SK-N-SH (cell line): Measurements from ENCODE around the gene NRG3. TPM values are rescaled to one million over a fixed set of nuclear protein-coding genes. Genes with fewer than 3 reads are reported as not detected.

Experiments
- CTCF ChIA-PET: fragments of 300-600, 350-600 bp; formaldehyde crosslinking; extraction: SDS; loops from one replicate; lab custom pipeline; 2021; lab: Yijun Ruan, JAX
- POLR2A ChIA-PET: fragments of 350-600 bp; sonication (Branson Sonifier 250); formaldehyde crosslinking; extraction: SDS; loops from one replicate; lab custom pipeline; 2020; ENCODE audit warnings: antibody characterized with exemption, inconsistent platforms; lab: Yijun Ruan, JAX
- DNase-seq: peaks from one replicate; pipeline ENCODE4 v3.0.0; 2012
- H2AFZ ChIP-seq: fragments of 200-600 bp; sonication (generic); 2 replicates; pipeline ENCODE4 v1.8.1; 2016; ENCODE audit warnings: antibody characterized with exemption, mild to moderate bottlenecking, low read depth
- H3F3A ChIP-seq: fragments of 200-600 bp; sonication (generic); replicated peaks from 2 replicates; pipeline ENCODE3; 2016; ENCODE audit warnings: antibody characterized with exemption, mild to moderate bottlenecking; ENCODE audit not compliant: insufficient read depth
- H3K27ac ChIP-seq, 2 experiments: fragments of 200-500 bp in 1 of 2; fragments of 200-600 bp in 1 of 2; sonication (Bioruptor generic) in 1 of 2; sonication (generic), shearing (Covaris generic) in 1 of 2; 2 replicates each; pipeline versions ENCODE4 v1.5.1 to v1.6.1; 2014 to 2016; ENCODE audit warnings: low read depth in 2 of 2, inconsistent platforms in 1 of 2, low read length in 1 of 2, mild to moderate bottlenecking in 1 of 2, mixed read lengths in 1 of 2
- H3K27me3 ChIP-seq: fragments of 200-600 bp; sonication (generic), shearing (Covaris generic); 2 replicates; pipeline ENCODE4 v1.6.1; 2016; ENCODE audit warnings: mixed run types; ENCODE audit not compliant: insufficient read depth
- H3K36me3 ChIP-seq, 2 experiments: fragments of 200-500 bp in 1 of 2; fragments of 200-600 bp in 1 of 2; sonication (Bioruptor generic) in 1 of 2; sonication (generic) in 1 of 2; replicated peaks in 1 of 2; 2 replicates each; pipeline versions ENCODE3 to v1.5.1; 2014 to 2016; ENCODE audit warnings: low read length in 1 of 2, mild to moderate bottlenecking in 1 of 2; ENCODE audit not compliant: insufficient read depth in 2 of 2, control insufficient read depth in 1 of 2
- H3K4me1 ChIP-seq, 2 experiments: fragments of 200-500 bp in 1 of 2; fragments of 200-600 bp in 1 of 2; sonication (Bioruptor generic) in 1 of 2; sonication (generic), shearing (Covaris generic) in 1 of 2; 2 replicates each; pipeline versions ENCODE4 v1.5.1 to v1.6.1; 2014 to 2016; ENCODE audit warnings: low read depth in 1 of 2, low read length in 1 of 2, mixed run types in 1 of 2; ENCODE audit not compliant: insufficient read depth in 2 of 2, control insufficient read depth in 1 of 2
- H3K4me2 ChIP-seq: fragments of 200-600 bp; sonication (generic), shearing (Covaris generic); 2 replicates; pipeline ENCODE4 v1.6.1; 2017; ENCODE audit warnings: mixed run types
- H3K4me3 ChIP-seq, 2 experiments: fragments of 200-500 bp in 1 of 2; fragments of 200-600 bp in 1 of 2; sonication (Bioruptor generic) in 1 of 2; sonication (generic), shearing (Covaris generic) in 1 of 2; 2 replicates each; pipeline versions ENCODE4 v1.5.1 to v1.8.1; 2014 to 2016; ENCODE audit warnings: low read depth in 2 of 2, inconsistent platforms in 1 of 2, low read length in 1 of 2, mild to moderate bottlenecking in 1 of 2, mixed read lengths in 1 of 2, moderate library complexity in 1 of 2
- H3K79me2 ChIP-seq: fragments of 200-600 bp; sonication (generic); 2 replicates; pipeline ENCODE4 v1.8.1; 2017; ENCODE audit warnings: mild to moderate bottlenecking; ENCODE audit not compliant: insufficient read depth
- H3K9ac ChIP-seq: fragments of 200-600 bp; sonication (generic); 2 replicates; pipeline ENCODE4 v1.6.1; 2017; ENCODE audit warnings: mixed run types
- H3K9me2 ChIP-seq: fragments of 200-600 bp; sonication (generic); 2 replicates; pipeline ENCODE4 v1.6.1; 2017; ENCODE audit warnings: mixed run types
- H3K9me3 ChIP-seq: fragments of 200-600 bp; sonication (generic); 2 replicates; pipeline ENCODE4 v1.6.1; 2017; ENCODE audit warnings: mixed run types, mild to moderate bottlenecking, moderate library complexity
- H4K20me1 ChIP-seq: fragments of 200-600 bp; sonication (generic); 2 replicates; pipeline ENCODE4 v1.6.1; 2017; ENCODE audit warnings: mild to moderate bottlenecking, mixed run types; ENCODE audit not compliant: insufficient read depth
- ELF1 ChIP-seq: IDR thresholded peaks from 2 replicates; pipeline ENCODE4 v1.4.0; 2012
- EP300 ChIP-seq, 2 experiments: IDR thresholded peaks; 2 replicates each; pipeline versions ENCODE4 v1.4.0 to v1.6.1; 2012; ENCODE audit warnings: borderline replicate concordance in 1 of 2, low read depth in 1 of 2, low read length in 1 of 2
- FOSL2 ChIP-seq: IDR thresholded peaks from 2 replicates; pipeline ENCODE4 v1.4.0; 2012; ENCODE audit warnings: low read depth, mild to moderate bottlenecking, moderate library complexity, borderline replicate concordance
- FOXJ3 ChIP-seq: sonication (generic); formaldehyde crosslinking; IDR thresholded peaks from 2 replicates; pipeline ENCODE4 v1.5.1; 2020; ENCODE audit warnings: mild to moderate bottlenecking, missing genetic modification reagents
- FOXM1 ChIP-seq: IDR thresholded peaks from 2 replicates; pipeline ENCODE4 v1.4.0; 2012; ENCODE audit warnings: low read depth, mild to moderate bottlenecking
- JUND ChIP-seq: IDR thresholded peaks from 2 replicates; pipeline ENCODE4 v1.4.0; 2012
- MEF2A ChIP-seq: IDR thresholded peaks from 2 replicates; pipeline ENCODE4 v1.4.0; 2012; ENCODE audit warnings: low read depth, borderline replicate concordance
- MXI1 ChIP-seq: IDR thresholded peaks from 2 replicates; pipeline ENCODE4 v1.6.1; 2012; ENCODE audit warnings: mild to moderate bottlenecking, low read depth, low read length, improper control_type of control experiment
- NFIC ChIP-seq: IDR thresholded peaks from 2 replicates; pipeline ENCODE4 v1.4.0; 2012; ENCODE audit warnings: borderline replicate concordance
- SIN3A ChIP-seq: IDR thresholded peaks from 2 replicates; pipeline ENCODE4 v1.6.1; 2012; ENCODE audit warnings: low read depth, mild to moderate bottlenecking, low read length, moderate library complexity, borderline replicate concordance
- SMC3 ChIP-seq: IDR thresholded peaks from 2 replicates; pipeline ENCODE4 v1.6.1; 2012; ENCODE audit warnings: low read depth, low read length, improper control_type of control experiment
- YY1 ChIP-seq: IDR thresholded peaks from 2 replicates; pipeline ENCODE4 v1.4.0; 2012; ENCODE audit warnings: low read depth, mild to moderate bottlenecking
- whole genome bisulfite sequencing: methylation state at CpG from one replicate; pipeline ENCODE4 v1.1.6; 2017; ENCODE audit warnings: low lambda C conversion rate; 5-methylcytosine and 5-hydroxymethylcytosine counted together
- polyA plus RNA-seq, 3 experiments: library from polyadenylated mRNA; depleted of rRNA; stranded (reverse); fragments of >200 nt; gene quantifications; 2 replicates each; pipeline ENCODE4 v1.2.3, GENCODE V29; 2012
- TF ChIP-seq, protein P1 (sequence below): IDR thresholded peaks from 2 replicates; pipeline ENCODE4 v1.4.0; 2012; ENCODE audit warnings: low read depth, borderline replicate concordance
- TF ChIP-seq, protein P2 (sequence below): IDR thresholded peaks from 2 replicates; pipeline ENCODE4 v1.4.0; 2012; ENCODE audit warnings: low read depth, borderline replicate concordance
- TF ChIP-seq, protein P3 (sequence below): IDR thresholded peaks from 2 replicates; pipeline ENCODE4 v1.4.0; 2012; ENCODE audit warnings: low read depth
- TF ChIP-seq, protein P4 (sequence below): IDR thresholded peaks from 2 replicates; pipeline ENCODE4; 2012
- TF ChIP-seq, protein P5 (sequence below): fragments of 200-600 bp; sonication (generic); IDR thresholded peaks from 2 replicates; pipeline ENCODE4 v1.6.1; 2017; ENCODE audit warnings: antibody characterized with exemption, mild to moderate bottlenecking, moderate library complexity
- TF ChIP-seq, protein P6 (sequence below): fragments of 150-350 bp; IDR thresholded peaks from 2 replicates; pipeline ENCODE4 v1.6.1; 2016; ENCODE audit warnings: mild to moderate bottlenecking, low read depth, low read length
- TF ChIP-seq, protein P7 (sequence below): fragments of 150-350 bp; IDR thresholded peaks from 2 replicates; pipeline ENCODE4 v1.6.1; 2017; ENCODE audit warnings: antibody characterized with exemption, low read length, low read depth, borderline replicate concordance

NRG3 gene
- polyA plus RNA-seq, 1 of the 3 experiments (the other 2 are of a cell fraction), result 0.03 TPM

DNA sequence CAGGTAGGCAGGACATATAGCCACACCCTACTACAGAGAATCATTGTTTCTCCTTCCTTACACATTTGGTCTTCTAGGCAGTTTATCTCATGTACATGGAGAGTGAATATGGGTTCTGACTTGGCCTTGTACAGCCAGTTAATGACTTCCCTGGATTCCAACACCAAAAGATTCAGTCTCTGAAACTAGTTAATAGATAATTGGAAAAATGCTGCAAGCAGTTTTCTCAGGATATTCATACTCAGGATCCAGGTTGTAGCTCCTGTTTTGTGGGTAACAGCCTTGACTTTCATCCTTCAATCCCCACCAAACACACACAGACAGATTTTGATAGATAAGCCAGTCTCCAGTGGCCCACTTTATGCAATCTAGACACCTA lies 690.2 kb downstream of the NRG3 start (continued):
- TF ChIP-seq MEF2A (no peak), SMC3 (no peak), NFIC (no peak)
- TF ChIP-seq, protein P1, sequence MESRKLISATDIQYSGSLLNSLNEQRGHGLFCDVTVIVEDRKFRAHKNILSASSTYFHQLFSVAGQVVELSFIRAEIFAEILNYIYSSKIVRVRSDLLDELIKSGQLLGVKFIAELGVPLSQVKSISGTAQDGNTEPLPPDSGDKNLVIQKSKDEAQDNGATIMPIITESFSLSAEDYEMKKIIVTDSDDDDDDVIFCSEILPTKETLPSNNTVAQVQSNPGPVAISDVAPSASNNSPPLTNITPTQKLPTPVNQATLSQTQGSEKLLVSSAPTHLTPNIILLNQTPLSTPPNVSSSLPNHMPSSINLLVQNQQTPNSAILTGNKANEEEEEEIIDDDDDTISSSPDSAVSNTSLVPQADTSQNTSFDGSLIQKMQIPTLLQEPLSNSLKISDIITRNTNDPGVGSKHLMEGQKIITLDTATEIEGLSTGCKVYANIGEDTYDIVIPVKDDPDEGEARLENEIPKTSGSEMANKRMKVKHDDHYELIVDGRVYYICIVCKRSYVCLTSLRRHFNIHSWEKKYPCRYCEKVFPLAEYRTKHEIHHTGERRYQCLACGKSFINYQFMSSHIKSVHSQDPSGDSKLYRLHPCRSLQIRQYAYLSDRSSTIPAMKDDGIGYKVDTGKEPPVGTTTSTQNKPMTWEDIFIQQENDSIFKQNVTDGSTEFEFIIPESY, result no peak

DNA sequence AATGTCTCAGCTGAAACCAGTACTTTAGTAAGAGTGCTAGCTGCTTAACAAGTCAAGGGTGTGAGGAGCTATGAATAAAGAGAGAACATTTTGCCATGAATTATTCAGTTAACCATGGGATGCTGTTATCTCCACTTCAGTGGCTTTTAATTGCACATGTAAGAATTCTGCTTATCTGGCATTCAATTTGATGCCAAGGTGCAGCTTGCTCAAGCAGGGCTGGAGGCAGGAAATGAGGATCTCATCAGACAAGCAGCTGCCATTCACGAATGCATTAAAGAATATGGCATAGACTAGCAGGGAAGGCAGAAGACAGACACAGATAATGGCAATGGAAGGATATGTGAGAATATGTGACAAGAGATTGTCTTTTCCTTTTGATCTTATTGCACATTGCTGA lies 697.8 kb downstream of the NRG3 start:
- CTCF ChIA-PET, result interaction anchor here (1.1 kb wide), 1 partner anchor 15 kb away, joined by 3 read pairs; no protein-coding TSS in a partner anchor
- Histone ChIP-seq H3K27ac (no peak overlapping the region), H2AFZ (no peak overlapping the region), H3K9me3 (no peaks in the 10 kb centered on the region), H3K9ac (no peak overlapping the region), H3K9me2 (no peaks in the 10 kb centered on the region), H3K36me3 (no peaks in the 10 kb centered on the region), H3K79me2 (no peaks in the 10 kb centered on the region), H3K4me1 (peaks cover 0 to 4% of the 10 kb centered on the region in 2 experiments; a peak in 1 of 4 replicates), H3K4me2 (no peak overlapping the region), H3K27me3 (no peaks in the 10 kb centered on the region), H4K20me1 (no peaks in the 10 kb centered on the region), H3K4me3 (no peak overlapping the region), H3F3A (no peaks in the 10 kb centered on the region)
- TF ChIP-seq FOXJ3 (CRISPR knock-in tag) (no peak), ELF1 (no peak), EP300 (IDR thresholded peaks at IDR 0.05; ENCODE audit: borderline replicate concordance in 1 of 2, low read depth in 1 of 2, low read length in 1 of 2) (no peak), FOSL2 (no peak), JUND (no peak)
- TF ChIP-seq, protein P2, sequence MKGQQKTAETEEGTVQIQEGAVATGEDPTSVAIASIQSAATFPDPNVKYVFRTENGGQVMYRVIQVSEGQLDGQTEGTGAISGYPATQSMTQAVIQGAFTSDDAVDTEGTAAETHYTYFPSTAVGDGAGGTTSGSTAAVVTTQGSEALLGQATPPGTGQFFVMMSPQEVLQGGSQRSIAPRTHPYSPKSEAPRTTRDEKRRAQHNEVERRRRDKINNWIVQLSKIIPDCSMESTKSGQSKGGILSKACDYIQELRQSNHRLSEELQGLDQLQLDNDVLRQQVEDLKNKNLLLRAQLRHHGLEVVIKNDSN, result no peak
- TF ChIP-seq, protein P3, sequence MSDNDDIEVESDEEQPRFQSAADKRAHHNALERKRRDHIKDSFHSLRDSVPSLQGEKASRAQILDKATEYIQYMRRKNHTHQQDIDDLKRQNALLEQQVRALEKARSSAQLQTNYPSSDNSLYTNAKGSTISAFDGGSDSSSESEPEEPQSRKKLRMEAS, result no peak
- 65% methylated on average over 1 of the region's 1 CpG for WGBS
- DNase-seq, result no peak
- POLR2A ChIA-PET, result no interaction called here

DNA sequence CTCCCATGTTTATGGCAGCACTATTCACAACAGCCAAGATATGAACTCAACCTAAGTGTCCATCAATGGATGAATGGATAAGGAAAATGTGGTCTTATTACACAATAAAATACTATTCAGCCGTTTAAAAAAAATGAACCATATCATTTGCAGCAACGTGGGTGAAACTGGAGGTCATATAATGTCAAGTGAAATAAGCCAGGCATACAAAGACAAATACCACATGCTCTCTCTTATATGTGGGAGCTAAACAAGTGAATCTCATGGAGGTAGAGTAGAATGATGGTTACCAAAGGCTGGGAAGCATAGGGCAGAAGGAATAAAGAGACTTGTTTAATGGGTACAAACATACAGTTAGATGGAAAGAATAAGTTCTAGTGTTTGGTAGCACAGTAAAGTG lies 699.1 kb downstream of the NRG3 start:
- Histone ChIP-seq H4K20me1 (no peaks in the 10 kb centered on the region), H3K4me1 (peaks cover 0 to 4% of the 10 kb centered on the region in 2 experiments; a peak in 1 of 4 replicates), H3K36me3 (no peaks in the 10 kb centered on the region), H3K9me2 (no peaks in the 10 kb centered on the region; the same call in 1 of the 2 replicates), H2AFZ (no peak overlapping the region), H3F3A (no peaks in the 10 kb centered on the region), H3K27ac (no peak overlapping the region), H3K4me2 (no peak overlapping the region), H3K9me3 (no peaks in the 10 kb centered on the region), H3K79me2 (no peaks in the 10 kb centered on the region), H3K4me3 (no peak overlapping the region), H3K9ac (no peak overlapping the region), H3K27me3 (no peaks in the 10 kb centered on the region)
- 22% methylated on average over 2 of the region's 2 CpGs for WGBS
- ChIA-PET POLR2A (no interaction called here), CTCF (no interaction called here)
- DNase-seq, result no peak
- TF ChIP-seq, protein P4, sequence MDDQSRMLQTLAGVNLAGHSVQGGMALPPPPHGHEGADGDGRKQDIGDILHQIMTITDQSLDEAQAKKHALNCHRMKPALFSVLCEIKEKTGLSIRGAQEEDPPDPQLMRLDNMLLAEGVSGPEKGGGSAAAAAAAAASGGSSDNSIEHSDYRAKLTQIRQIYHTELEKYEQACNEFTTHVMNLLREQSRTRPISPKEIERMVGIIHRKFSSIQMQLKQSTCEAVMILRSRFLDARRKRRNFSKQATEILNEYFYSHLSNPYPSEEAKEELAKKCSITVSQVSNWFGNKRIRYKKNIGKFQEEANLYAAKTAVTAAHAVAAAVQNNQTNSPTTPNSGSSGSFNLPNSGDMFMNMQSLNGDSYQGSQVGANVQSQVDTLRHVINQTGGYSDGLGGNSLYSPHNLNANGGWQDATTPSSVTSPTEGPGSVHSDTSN, result no peak
- TF ChIP-seq SIN3A (no peak), FOXM1 (no peak), JUND (no peak), SMC3 (no peak), MXI1 (no peak), ELF1 (no peak), YY1 (no peak), MEF2A (no peak)
- TF ChIP-seq, protein P5, sequence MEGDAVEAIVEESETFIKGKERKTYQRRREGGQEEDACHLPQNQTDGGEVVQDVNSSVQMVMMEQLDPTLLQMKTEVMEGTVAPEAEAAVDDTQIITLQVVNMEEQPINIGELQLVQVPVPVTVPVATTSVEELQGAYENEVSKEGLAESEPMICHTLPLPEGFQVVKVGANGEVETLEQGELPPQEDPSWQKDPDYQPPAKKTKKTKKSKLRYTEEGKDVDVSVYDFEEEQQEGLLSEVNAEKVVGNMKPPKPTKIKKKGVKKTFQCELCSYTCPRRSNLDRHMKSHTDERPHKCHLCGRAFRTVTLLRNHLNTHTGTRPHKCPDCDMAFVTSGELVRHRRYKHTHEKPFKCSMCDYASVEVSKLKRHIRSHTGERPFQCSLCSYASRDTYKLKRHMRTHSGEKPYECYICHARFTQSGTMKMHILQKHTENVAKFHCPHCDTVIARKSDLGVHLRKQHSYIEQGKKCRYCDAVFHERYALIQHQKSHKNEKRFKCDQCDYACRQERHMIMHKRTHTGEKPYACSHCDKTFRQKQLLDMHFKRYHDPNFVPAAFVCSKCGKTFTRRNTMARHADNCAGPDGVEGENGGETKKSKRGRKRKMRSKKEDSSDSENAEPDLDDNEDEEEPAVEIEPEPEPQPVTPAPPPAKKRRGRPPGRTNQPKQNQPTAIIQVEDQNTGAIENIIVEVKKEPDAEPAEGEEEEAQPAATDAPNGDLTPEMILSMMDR, result no peak
- TF ChIP-seq, protein P6, sequence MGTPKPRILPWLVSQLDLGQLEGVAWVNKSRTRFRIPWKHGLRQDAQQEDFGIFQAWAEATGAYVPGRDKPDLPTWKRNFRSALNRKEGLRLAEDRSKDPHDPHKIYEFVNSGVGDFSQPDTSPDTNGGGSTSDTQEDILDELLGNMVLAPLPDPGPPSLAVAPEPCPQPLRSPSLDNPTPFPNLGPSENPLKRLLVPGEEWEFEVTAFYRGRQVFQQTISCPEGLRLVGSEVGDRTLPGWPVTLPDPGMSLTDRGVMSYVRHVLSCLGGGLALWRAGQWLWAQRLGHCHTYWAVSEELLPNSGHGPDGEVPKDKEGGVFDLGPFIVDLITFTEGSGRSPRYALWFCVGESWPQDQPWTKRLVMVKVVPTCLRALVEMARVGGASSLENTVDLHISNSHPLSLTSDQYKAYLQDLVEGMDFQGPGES, result no peak
- TF ChIP-seq, protein P7, sequence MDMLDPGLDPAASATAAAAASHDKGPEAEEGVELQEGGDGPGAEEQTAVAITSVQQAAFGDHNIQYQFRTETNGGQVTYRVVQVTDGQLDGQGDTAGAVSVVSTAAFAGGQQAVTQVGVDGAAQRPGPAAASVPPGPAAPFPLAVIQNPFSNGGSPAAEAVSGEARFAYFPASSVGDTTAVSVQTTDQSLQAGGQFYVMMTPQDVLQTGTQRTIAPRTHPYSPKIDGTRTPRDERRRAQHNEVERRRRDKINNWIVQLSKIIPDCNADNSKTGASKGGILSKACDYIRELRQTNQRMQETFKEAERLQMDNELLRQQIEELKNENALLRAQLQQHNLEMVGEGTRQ, result no peak
